Fibroblast of lung (primary cell): ENCODE measurements around the gene MCOLN2. TPM values are rescaled to one million over a fixed set of nuclear protein-coding genes. Genes with fewer than 3 reads are reported as not detected.

Experiments
- DNase-seq, 2 donors: peaks; one replicate each; pipeline versions ENCODE4 v3.0.0 to v3.0.0-alpha.2; 2010; ENCODE audit warnings: low read depth in 2 of 2
- H2AFZ ChIP-seq: 2 replicates; pipeline ENCODE4 v1.5.1; 2012; ENCODE audit warnings: low read length, control low read depth, inconsistent platforms
- H3K27ac ChIP-seq: 2 replicates; pipeline ENCODE4 v1.5.1; 2011; ENCODE audit warnings: low read length, control low read depth; ENCODE audit not compliant: insufficient read depth
- H3K27me3 ChIP-seq: 2 replicates; pipeline ENCODE4 v1.5.1; 2011; ENCODE audit warnings: mild to moderate bottlenecking, low read length; ENCODE audit not compliant: control insufficient read depth, insufficient read depth
- H3K36me3 ChIP-seq: 2 replicates; pipeline ENCODE4 v1.5.1; 2011; ENCODE audit warnings: low read length; ENCODE audit not compliant: control insufficient read depth, insufficient read depth
- H3K4me1 ChIP-seq: 2 replicates; pipeline ENCODE4 v1.5.1; 2011; ENCODE audit warnings: low read length; ENCODE audit not compliant: control insufficient read depth, insufficient read depth; ENCODE audit errors: extremely low read depth
- H3K4me2 ChIP-seq: 2 replicates; pipeline ENCODE4 v1.5.1; 2011; ENCODE audit warnings: low read length, control low read depth; ENCODE audit not compliant: insufficient read depth; ENCODE audit errors: extremely low read depth
- H3K4me3 ChIP-seq, 4 experiments: fragments of 200-600 bp in 1 of 4; sonication (generic) in 1 of 4; replicated peaks in 1 of 4; 2 replicates each; pipeline ENCODE4 v1.5.1; 2011 to 2016; ENCODE audit warnings: low read length in 4 of 4, low read depth in 3 of 4, mild to moderate bottlenecking in 3 of 4, control low read depth in 2 of 4, inconsistent platforms in 1 of 4, mixed read lengths in 1 of 4; ENCODE audit not compliant: insufficient read depth in 1 of 4; ENCODE audit errors: control extremely low read depth in 1 of 4
- H3K79me2 ChIP-seq: 2 replicates; pipeline ENCODE4 v1.5.1; 2012; ENCODE audit warnings: mild to moderate bottlenecking, low read length, inconsistent platforms; ENCODE audit not compliant: control insufficient read depth, insufficient read depth
- H3K9ac ChIP-seq: 2 replicates; pipeline ENCODE4 v1.5.1; 2011; ENCODE audit warnings: mild to moderate bottlenecking, low read length, control low read depth; ENCODE audit not compliant: insufficient read depth
- H3K9me3 ChIP-seq: 2 replicates; pipeline ENCODE4 v1.5.1; 2012; ENCODE audit warnings: low read depth, low read length; ENCODE audit not compliant: control insufficient read depth, insufficient read depth
- H4K20me1 ChIP-seq: 2 replicates; pipeline ENCODE4 v1.5.1; 2011; ENCODE audit warnings: low read length; ENCODE audit not compliant: control insufficient read depth, insufficient read depth; ENCODE audit errors: extremely low read depth
- EZH2 ChIP-seq: IDR thresholded peaks from 2 replicates; pipeline ENCODE4 v1.5.1; 2012; ENCODE audit warnings: low read length, control low read depth, mild to moderate bottlenecking; ENCODE audit errors: missing control alignments
- polyA plus RNA-seq, 2 donors: library from polyadenylated mRNA; depleted of rRNA in 1 of 2; stranded (reverse) in 1 of 2; unstranded in 1 of 2; fragments of >200 nt; gene quantifications; 2 replicates each; pipeline ENCODE4 v1.2.1, GENCODE V29; 2011 to 2012; ENCODE audit warnings: missing spikeins in 1 of 2
- total RNA-seq: library from RNA; depleted of rRNA; stranded (reverse); fragments of >200 nt; gene quantifications from 2 replicates; pipeline ENCODE4 v1.2.1, GENCODE V29; 2014
- TF ChIP-seq, protein P1 (sequence below), 2 donors: IDR thresholded peaks in 1 of 2; conservative IDR thresholded peaks in 1 of 2; 1 replicate in 1 of 2; 2 replicates in 1 of 2; pipeline ENCODE4 v1.5.1; 2011 to 2012; ENCODE audit warnings: low read length in 2 of 2, control low read depth in 1 of 2, inconsistent platforms in 1 of 2, low read depth in 1 of 2, mild to moderate bottlenecking in 1 of 2

The MCOLN2 gene
- total and polyA plus RNA-seq, 2 donors (not counting 1 experiment from before 2014, with no cell fraction given): 0.44 to 1.5 TPM

DNA sequence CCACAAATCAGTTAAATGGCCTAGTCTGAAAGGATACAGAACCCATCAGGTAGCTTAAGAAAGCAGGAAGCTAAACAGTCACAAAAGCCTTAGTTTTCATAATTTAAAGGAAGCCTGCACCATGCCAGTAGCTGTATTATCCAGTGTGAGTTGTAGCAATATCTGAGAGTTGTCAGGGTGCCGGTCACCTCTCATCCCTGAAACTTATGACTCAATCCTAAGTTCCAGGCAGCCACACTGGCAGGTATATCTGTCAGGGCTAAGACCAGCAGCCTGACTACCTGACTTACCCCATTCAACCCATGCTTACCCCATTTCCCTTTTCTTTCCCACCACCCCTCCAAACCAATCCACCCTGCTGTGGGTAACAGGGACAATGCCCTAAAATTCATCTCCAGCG is 66.1 kb downstream of the MCOLN2 start:
- no peaks in the 10 kb centered on the region for H4K20me1 ChIP-seq
- H2AFZ ChIP-seq: no peak overlapping the region
- no peak for TF ChIP-seq EZH2
- TF ChIP-seq, protein P1, sequence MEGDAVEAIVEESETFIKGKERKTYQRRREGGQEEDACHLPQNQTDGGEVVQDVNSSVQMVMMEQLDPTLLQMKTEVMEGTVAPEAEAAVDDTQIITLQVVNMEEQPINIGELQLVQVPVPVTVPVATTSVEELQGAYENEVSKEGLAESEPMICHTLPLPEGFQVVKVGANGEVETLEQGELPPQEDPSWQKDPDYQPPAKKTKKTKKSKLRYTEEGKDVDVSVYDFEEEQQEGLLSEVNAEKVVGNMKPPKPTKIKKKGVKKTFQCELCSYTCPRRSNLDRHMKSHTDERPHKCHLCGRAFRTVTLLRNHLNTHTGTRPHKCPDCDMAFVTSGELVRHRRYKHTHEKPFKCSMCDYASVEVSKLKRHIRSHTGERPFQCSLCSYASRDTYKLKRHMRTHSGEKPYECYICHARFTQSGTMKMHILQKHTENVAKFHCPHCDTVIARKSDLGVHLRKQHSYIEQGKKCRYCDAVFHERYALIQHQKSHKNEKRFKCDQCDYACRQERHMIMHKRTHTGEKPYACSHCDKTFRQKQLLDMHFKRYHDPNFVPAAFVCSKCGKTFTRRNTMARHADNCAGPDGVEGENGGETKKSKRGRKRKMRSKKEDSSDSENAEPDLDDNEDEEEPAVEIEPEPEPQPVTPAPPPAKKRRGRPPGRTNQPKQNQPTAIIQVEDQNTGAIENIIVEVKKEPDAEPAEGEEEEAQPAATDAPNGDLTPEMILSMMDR (conservative IDR thresholded peaks at IDR 0.05 in 1 of 2, IDR thresholded peaks at IDR 0.05 in 1 of 2; ENCODE audit: low read depth in 1 of 2, low read length in 2 of 2): no peak
- no peaks in the 10 kb centered on the region for H3K36me3 ChIP-seq
- no peaks in the 10 kb centered on the region for H3K9me3 ChIP-seq
- H3K4me2 ChIP-seq: no peak overlapping the region
- H3K4me1 ChIP-seq: no peaks in the 10 kb centered on the region
- H3K79me2 ChIP-seq: no peaks in the 10 kb centered on the region
- no peak for DNase-seq
- H3K4me3 ChIP-seq: no peak overlapping the region
- no peak overlapping the region for H3K27ac ChIP-seq
- no peaks in the 10 kb centered on the region for H3K27me3 ChIP-seq
- no peak overlapping the region for H3K9ac ChIP-seq

DNA sequence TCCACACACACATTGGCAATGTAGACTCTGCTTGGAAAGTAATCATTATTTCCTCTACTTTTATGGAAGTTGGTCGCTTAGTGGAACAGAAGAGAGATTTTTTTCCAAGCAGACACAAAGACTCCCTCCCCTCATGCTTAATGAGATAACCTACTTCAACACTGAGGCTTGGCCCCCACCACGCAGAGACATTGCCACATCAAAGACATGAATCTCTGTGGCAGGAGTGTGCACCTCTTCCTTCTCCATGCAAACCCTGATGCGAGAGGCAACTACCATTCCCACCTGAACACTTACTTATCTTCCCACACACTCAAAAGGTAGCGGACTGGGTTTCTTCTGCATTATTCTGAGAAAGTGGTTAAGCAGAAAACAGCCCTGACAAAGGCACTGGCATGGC is 66.6 kb downstream of the MCOLN2 start:
- Histone ChIP-seq H3K9ac (no peak overlapping the region), H3K4me2 (no peak overlapping the region), H3K4me1 (no peaks in the 10 kb centered on the region), H2AFZ (no peak overlapping the region), H3K79me2 (no peaks in the 10 kb centered on the region), H3K27ac (no peak overlapping the region), H4K20me1 (no peaks in the 10 kb centered on the region), H3K4me3 (no peak overlapping the region), H3K9me3 (no peaks in the 10 kb centered on the region), H3K27me3 (no peaks in the 10 kb centered on the region), H3K36me3 (no peaks in the 10 kb centered on the region)
- TF ChIP-seq, protein P1 (conservative IDR thresholded peaks at IDR 0.05 in 1 of 2, IDR thresholded peaks at IDR 0.05 in 1 of 2; ENCODE audit: low read depth in 1 of 2, low read length in 2 of 2): no peak
- TF ChIP-seq EZH2: no peak
- DNase-seq: no peak

DNA sequence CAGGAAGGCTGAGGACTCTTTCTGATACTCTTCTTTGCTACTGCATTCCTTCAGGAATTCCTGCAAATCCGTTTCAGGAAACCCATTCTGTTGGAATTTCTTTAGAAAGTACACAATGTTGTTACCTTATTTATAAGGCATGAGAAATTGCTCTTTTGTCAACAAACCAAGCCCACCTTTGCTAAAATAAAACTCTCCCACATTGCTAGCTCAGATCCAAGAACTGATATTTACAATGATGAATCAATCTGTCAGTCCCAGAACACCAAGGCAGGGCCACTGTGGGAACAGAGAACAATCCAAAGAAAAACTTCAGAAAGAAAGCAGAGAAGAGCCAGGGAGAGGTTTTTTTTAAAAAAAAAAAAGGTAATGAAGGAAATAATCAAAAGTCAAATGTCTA is 67.3 kb downstream of the MCOLN2 start:
- H3K4me2 ChIP-seq: no peak overlapping the region

More for the DNA sequence above, 67.3 kb downstream of the MCOLN2 start:
- Histone ChIP-seq H3K36me3 (no peaks in the 10 kb centered on the region), H3K79me2 (no peaks in the 10 kb centered on the region), H3K4me1 (no peaks in the 10 kb centered on the region), H3K27me3 (no peaks in the 10 kb centered on the region), H2AFZ (no peak overlapping the region), H3K9me3 (no peaks in the 10 kb centered on the region), H3K9ac (no peak overlapping the region), H4K20me1 (no peaks in the 10 kb centered on the region), H3K27ac (no peak overlapping the region), H3K4me3 (no peak overlapping the region)
- no peak for DNase-seq
- TF ChIP-seq EZH2: no peak
- TF ChIP-seq, protein P1 (conservative IDR thresholded peaks at IDR 0.05 in 1 of 2, IDR thresholded peaks at IDR 0.05 in 1 of 2; ENCODE audit: low read depth in 1 of 2, low read length in 2 of 2): no peak
